ENCODE data around the gene ADGRD1.

The ADGRD1 gene

GRCh38 chr12:131072451-131073230 is 118.9 kb downstream of the ADGRD1 start:
- no peak for TF ChIP-seq FOXP2 (optimal IDR thresholded peaks at IDR 0.05; ENCODE audit: borderline replicate concordance, extremely low read depth, extremely low read length, insufficient read depth)
- no peak for TF ChIP-seq SIN3A (IDR thresholded peaks at IDR 0.05; ENCODE audit: borderline replicate concordance, insufficient read depth, low read length)
- TF ChIP-seq POLR2AphosphoS5 (IDR thresholded peaks at IDR 0.05; ENCODE audit: low read depth, low read length), result no peak
- TF ChIP-seq REST (IDR thresholded peaks at IDR 0.05; ENCODE audit: insufficient read depth in 1 of 2, low read depth in 2 of 2, low read length in 2 of 2), result no peak

- TF ChIP-seq FOXP2 (optimal IDR thresholded peaks at IDR 0.05; ENCODE audit: borderline replicate concordance, extremely low read depth, extremely low read length, insufficient read depth) (no peak), SIN3A (IDR thresholded peaks at IDR 0.05; ENCODE audit: borderline replicate concordance, insufficient read depth, low read length) (no peak), REST (IDR thresholded peaks at IDR 0.05; ENCODE audit: insufficient read depth in 1 of 2, low read depth in 2 of 2, low read length in 2 of 2) (no peak), POLR2AphosphoS5 (IDR thresholded peaks at IDR 0.05; ENCODE audit: low read depth, low read length) (no peak), TAF1 (IDR thresholded peaks at IDR 0.05; ENCODE audit: borderline replicate concordance, insufficient read depth, low read length) (no peak)
These were observed 120.7 kb downstream of the ADGRD1 start for GRCh38 chr12:131074221-131075083.

- TF ChIP-seq TAF1 (IDR thresholded peaks at IDR 0.05; ENCODE audit: borderline replicate concordance, insufficient read depth, low read length) (no peak), REST (IDR thresholded peaks at IDR 0.05; ENCODE audit: insufficient read depth in 1 of 2, low read depth in 2 of 2, low read length in 2 of 2) (no peak)
These were observed 121.5 kb downstream of the ADGRD1 start for GRCh38 chr12:131075194-131075593.

- TF ChIP-seq POLR2AphosphoS5 (IDR thresholded peaks at IDR 0.05; ENCODE audit: low read depth, low read length) (no peak), TAF1 (IDR thresholded peaks at IDR 0.05; ENCODE audit: borderline replicate concordance, insufficient read depth, low read length) (no peak), REST (IDR thresholded peaks at IDR 0.05; ENCODE audit: insufficient read depth in 1 of 2, low read depth in 2 of 2, low read length in 2 of 2) (no peak), FOXP2 (optimal IDR thresholded peaks at IDR 0.05; ENCODE audit: borderline replicate concordance, extremely low read depth, extremely low read length, insufficient read depth) (no peak), SIN3A (IDR thresholded peaks at IDR 0.05; ENCODE audit: borderline replicate concordance, insufficient read depth, low read length) (no peak)
These were observed 121.9 kb downstream of the ADGRD1 start for GRCh38 chr12:131075611-131076010.

Data from PFSK-1 (cell line).